ENCODE measurements around the gene NATD1. TPM values are rescaled to one million over a fixed set of nuclear protein-coding genes. Genes with fewer than 3 reads are reported as not detected.

Gene NATD1
- total RNA-seq, 1 experiment from 2014 or later: 3.1 TPM

- no peak for TF ChIP-seq REST (IDR thresholded peaks at IDR 0.05; ENCODE audit: low read depth)
- TF ChIP-seq FOSL1 (IDR thresholded peaks at IDR 0.05; ENCODE audit: low read depth): no peak
- TF ChIP-seq CEBPB (IDR thresholded peaks at IDR 0.05; ENCODE audit: low read depth): no peak
- no peak for TF ChIP-seq POLR2AphosphoS5 (IDR thresholded peaks at IDR 0.05; ENCODE audit: low read depth, low read length)
- TF ChIP-seq ZNF274 (IDR thresholded peaks at IDR 0.05; ENCODE audit: low read depth, low read length): no peak
Observed at GRCh38 chr17:21258593-21258992, 5.4 kb upstream of the NATD1 start (continued).

GRCh38 chr17:21253646-21254441, 634 bp upstream of the NATD1 start:
- H3K27ac ChIP-seq (ENCODE audit: low read depth, low read length): no peak overlapping the region; the same call in 1 of the 2 replicates
- H3K36me3 ChIP-seq (ENCODE audit: control insufficient read depth in 1 of 2, insufficient read depth in 2 of 2, low read length in 2 of 2): no peaks in the 10 kb centered on the region
- peak overlapping the region; percentile 70 for H3K4me2 ChIP-seq (ENCODE audit: low read length)
- ChIA-PET RAD21 (ENCODE audit: low non-redundant PET in 1 of 2, low total read pairs in 2 of 2, uncharacterized antibody in 2 of 2, unreplicated experiment in 2 of 2) (no interaction called here), CTCF (interaction anchor here (0.6 kb wide), 1 partner anchor 14 kb away, joined by 4 read pairs; no protein-coding TSS in a partner anchor), POLR2A (no interaction called here)
- no peaks in the 10 kb centered on the region for H3K27me3 ChIP-seq (ENCODE audit: insufficient read depth, low read length)
- no TSS peak for BruUV-seq (replicated peaks)
- H3K4me1 ChIP-seq (ENCODE audit: control insufficient read depth in 1 of 2, insufficient read depth in 2 of 2, low read length in 2 of 2): peaks cover 21 to 38% of the 10 kb centered on the region in 2 experiments
- TF ChIP-seq ELF1 (IDR thresholded peaks at IDR 0.05; ENCODE audit: borderline replicate concordance, low read depth) (no peak), POLR2A (IDR thresholded peaks at IDR 0.05; ENCODE audit: borderline replicate concordance, extremely low read depth, insufficient read depth, insufficient read length) (no peak), EGR1 (IDR thresholded peaks at IDR 0.05; ENCODE audit: low read depth) (no peak), REST (IDR thresholded peaks at IDR 0.05; ENCODE audit: low read depth) (no peak), CEBPB (IDR thresholded peaks at IDR 0.05; ENCODE audit: low read depth) (no peak), ZFX (IDR thresholded peaks at IDR 0.05) (no peak), EZH2phosphoT487 (IDR thresholded peaks at IDR 0.05; ENCODE audit: borderline replicate concordance) (no peak), EZH2 (IDR thresholded peaks at IDR 0.05) (no peak), TCF7L2 (IDR thresholded peaks at IDR 0.05; ENCODE audit: borderline replicate concordance, extremely low read depth, insufficient read depth, insufficient read length) (no peak)
- H3K9me2 ChIP-seq (ENCODE audit: insufficient read depth): no peaks in the 10 kb centered on the region
- intact Hi-C loops (cut with micrococcal nuclease): no loop called here
- H4K20me1 ChIP-seq (ENCODE audit: insufficient read depth): no peaks in the 10 kb centered on the region
- ATAC-seq (peak; percentile 23), DNase-seq (ENCODE audit: low read depth, low spot score) (no peak)
- H3K4me3 ChIP-seq (replicated peaks in 1 of 2; ENCODE audit: low read depth in 1 of 2, low read length in 2 of 2): peak overlapping the region; percentile 44 to 51
- no peaks in the 10 kb centered on the region for H3K9me3 ChIP-seq (ENCODE audit: control insufficient read depth in 1 of 2, insufficient read depth in 1 of 2, low read depth in 1 of 2, low read length in 2 of 2)
- H2AFZ ChIP-seq (ENCODE audit: low read depth, low read length, poor library complexity, severe bottlenecking): peak overlapping the region; percentile 63
- H3K79me2 ChIP-seq (ENCODE audit: insufficient read depth, low read length): no peaks in the 10 kb centered on the region
- H3K9ac ChIP-seq (ENCODE audit: low read length): peak overlapping the region; percentile 25
